ENCODE results near the gene CRAT. TPM values are rescaled to one million over a fixed set of nuclear protein-coding genes. Genes with fewer than 3 reads are reported as not detected.

Gene CRAT
- total RNA-seq: 10 to 100 TPM; 13.0 to 92.2 (median 49.6) TPM
- polyA plus RNA-seq: 10 to 100 TPM; 25.8 to 28.5 (median 28.1) TPM
- long read RNA-seq, donor 1, partial matches to known transcripts: 0 of 1 reads
- long read RNA-seq, donor 1, other reads (novel, unspliced or antisense): 0 of 1 reads
- long read RNA-seq, donor 2, partial matches to known transcripts: 0 of 4 reads
- long read RNA-seq, donor 2, other reads (novel, unspliced or antisense): 0 of 4 reads
- long read RNA-seq, donor 3, partial matches to known transcripts: 0 of 1 reads
- long read RNA-seq, donor 3, other reads (novel, unspliced or antisense): 0 of 1 reads
- long read RNA-seq, donor 4, partial matches to known transcripts: 0 of 1 reads
- long read RNA-seq, donor 4, other reads (novel, unspliced or antisense): 0 of 1 reads
- long read RNA-seq, donor 5, partial matches to known transcripts: 0 of 3 reads
- long read RNA-seq, donor 5, other reads (novel, unspliced or antisense): 0 of 3 reads
- long read RNA-seq, donor 6, transcript CRAT-201 (14 exons, 2,763 nt): major isoform, 10 of 14 reads
- long read RNA-seq, donor 6, partial matches to known transcripts: 0 of 14 reads
- long read RNA-seq, donor 6, other reads (novel, unspliced or antisense): 0 of 14 reads
- long read RNA-seq, donor 7, partial matches to known transcripts: 5 of 13 reads
- long read RNA-seq, donor 7, other reads (novel, unspliced or antisense): 0 of 13 reads
- long read RNA-seq, donor 8, partial matches to known transcripts: 0 of 7 reads
- long read RNA-seq, donor 8, other reads (novel, unspliced or antisense): 0 of 7 reads
- long read RNA-seq, donor 9, partial matches to known transcripts: 0 of 1 reads
- long read RNA-seq, donor 9, other reads (novel, unspliced or antisense): 0 of 1 reads
- long read RNA-seq, donor 10, transcript CRAT-201 (14 exons, 2,763 nt): major isoform, 6 of 7 reads
- long read RNA-seq, donor 10, partial matches to known transcripts: 0 of 7 reads
- long read RNA-seq, donor 10, other reads (novel, unspliced or antisense): 0 of 7 reads

GRCh38 chr9:129110740-129111527 lies at the start of gene CRAT, which contains the start of gene PTPA:
CRAT (minus strand) TSS chr9:129110793; CDS start chr9:129110509, 284 bp downstream.
PTPA (plus strand) TSS chr9:129111415; CDS start chr9:129111601, 186 bp downstream.
- H3K27me3 ChIP-seq: no peaks in the 10 kb centered on the region
- WGBS, 5 donors: 0% methylated on average over 37 to 77 of the region's 77 CpGs
- H3K4me1 ChIP-seq: peaks cover 32 to 74% (median 55%) of the 10 kb centered on the region in 4 donors
- no peaks in the 10 kb centered on the region for H3K9me3 ChIP-seq
- intact Hi-C loops (cut with DNase I; ENCODE audit: low total_unique reads): no loop called here
- peaks cover 6 to 25% (median 22%) of the 10 kb centered on the region in 4 donors for H3K36me3 ChIP-seq
- H3K27ac ChIP-seq: peak within 1 kb of the TSS; percentile 94 to 97 (median 95)
- peak in 2 of 4 donors; percentile 90 for TF ChIP-seq POLR2A (IDR thresholded peaks at IDR 0.05)
- peak; percentile 62 to 96 (median 93) for TF ChIP-seq POLR2AphosphoS5 (IDR thresholded peaks at IDR 0.05)
- no peak for TF ChIP-seq CTCF (IDR thresholded peaks at IDR 0.05)
- peak within 1 kb of the TSS; percentile 82 to 98 (median 94) for H3K4me3 ChIP-seq
- DNase-seq: peak; percentile 98 to 99

DNA sequence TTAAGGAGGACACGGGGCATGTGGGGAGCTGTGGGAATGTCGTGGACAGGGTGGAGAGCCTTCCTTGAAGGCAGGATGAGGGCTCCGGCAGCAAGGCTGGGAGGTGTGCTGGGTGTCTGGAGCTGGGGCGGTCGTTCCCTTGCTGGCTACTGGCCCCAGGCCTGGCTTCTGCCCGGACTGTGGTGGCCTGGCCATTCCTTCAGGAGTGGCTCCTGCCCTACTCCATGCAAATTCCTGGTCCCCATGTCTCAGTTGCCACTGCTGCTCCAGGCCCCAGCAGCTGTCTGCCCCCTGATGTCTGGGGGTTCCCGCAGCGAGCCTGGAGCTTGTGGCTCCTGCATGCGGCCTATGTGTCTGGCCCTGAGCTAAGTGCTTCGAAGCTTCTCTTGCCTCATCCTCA lies 45.6 kb upstream of the CRAT start:
- no peaks in the 10 kb centered on the region for H3K9me3 ChIP-seq

GRCh38 chr9:129154866-129155477 lies 44.4 kb upstream of the CRAT start:
- TF ChIP-seq POLR2A (IDR thresholded peaks at IDR 0.05) (no peak), EP300 (IDR thresholded peaks at IDR 0.05) (no peak), CTCF (IDR thresholded peaks at IDR 0.05) (no peak), POLR2AphosphoS5 (IDR thresholded peaks at IDR 0.05) (no peak)
- Histone ChIP-seq H3K27ac (peak overlapping the region in 1 of 5 donors; percentile 42), H3K9me3 (no peaks in the 10 kb centered on the region), H3K36me3 (peaks cover 0 to 60% (median 40%) of the 10 kb centered on the region in 4 donors), H3K4me3 (no peak overlapping the region), H3K4me1 (no peaks in the 10 kb centered on the region), H3K27me3 (no peaks in the 10 kb centered on the region)
- 80 to 89% (median 88%) methylated on average over 11 to 16 of the region's 16 CpGs for WGBS, 5 donors
- DNase-seq: no peak
- intact Hi-C loops (cut with DNase I; ENCODE audit: low total_unique reads): no loop called here

More for the DNA sequence above, 45.6 kb upstream of the CRAT start:
- H3K27ac ChIP-seq: no peak overlapping the region
- no peak for DNase-seq
- TF ChIP-seq EP300 (IDR thresholded peaks at IDR 0.05): no peak
- TF ChIP-seq POLR2A (IDR thresholded peaks at IDR 0.05): no peak
- no peak for TF ChIP-seq CTCF (IDR thresholded peaks at IDR 0.05)
- no peak for TF ChIP-seq POLR2AphosphoS5 (IDR thresholded peaks at IDR 0.05)
- peaks cover 0 to 48% (median 30%) of the 10 kb centered on the region in 4 donors for H3K36me3 ChIP-seq
- WGBS, 5 donors: 84 to 91% (median 88%) methylated on average over 10 of the region's 10 CpGs
- H3K27me3 ChIP-seq: no peaks in the 10 kb centered on the region
- H3K4me3 ChIP-seq: no peak overlapping the region
- intact Hi-C loops (cut with DNase I; ENCODE audit: low total_unique reads): no loop called here
- H3K4me1 ChIP-seq: no peaks in the 10 kb centered on the region

Measured in stomach (tissue), 19 donors.